NCI-H345 treated with DMSO at 0.1 percent for 48 hours (cell line): ENCODE results near the gene SSH3.
A peak's percentile ranks its signal among the peaks of the same experiment; 100 is the strongest.
"Not testable (repeated sequence)": the region's sequence is repeated elsewhere in the genome, so short reads cannot be mapped to it uniquely, and the experiment has no call there.

Source experiments
- DNase-seq: peaks from one replicate; lab custom pipeline; 2025; ENCODE audit not compliant: unreplicated experiment; lab: John Stamatoyannopoulos, UW

Gene SSH3

DNA sequence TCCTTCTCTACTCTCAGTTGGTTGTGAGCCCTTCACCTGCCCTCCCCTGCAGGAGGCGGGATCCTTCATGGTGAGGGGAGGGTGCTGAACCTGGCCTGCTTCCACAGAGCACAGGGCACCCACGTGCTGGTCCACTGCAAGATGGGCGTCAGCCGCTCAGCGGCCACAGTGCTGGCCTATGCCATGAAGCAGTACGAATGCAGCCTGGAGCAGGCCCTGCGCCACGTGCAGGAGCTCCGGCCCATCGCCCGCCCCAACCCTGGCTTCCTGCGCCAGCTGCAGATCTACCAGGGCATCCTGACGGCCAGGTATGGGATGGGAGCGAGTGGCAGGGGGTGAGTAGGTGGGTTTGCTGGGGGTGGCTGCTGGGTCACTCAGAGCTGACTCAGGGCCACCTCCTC lies 6.3 kb downstream of the SSH3 start:
- DNase-seq = no peak

DNA sequence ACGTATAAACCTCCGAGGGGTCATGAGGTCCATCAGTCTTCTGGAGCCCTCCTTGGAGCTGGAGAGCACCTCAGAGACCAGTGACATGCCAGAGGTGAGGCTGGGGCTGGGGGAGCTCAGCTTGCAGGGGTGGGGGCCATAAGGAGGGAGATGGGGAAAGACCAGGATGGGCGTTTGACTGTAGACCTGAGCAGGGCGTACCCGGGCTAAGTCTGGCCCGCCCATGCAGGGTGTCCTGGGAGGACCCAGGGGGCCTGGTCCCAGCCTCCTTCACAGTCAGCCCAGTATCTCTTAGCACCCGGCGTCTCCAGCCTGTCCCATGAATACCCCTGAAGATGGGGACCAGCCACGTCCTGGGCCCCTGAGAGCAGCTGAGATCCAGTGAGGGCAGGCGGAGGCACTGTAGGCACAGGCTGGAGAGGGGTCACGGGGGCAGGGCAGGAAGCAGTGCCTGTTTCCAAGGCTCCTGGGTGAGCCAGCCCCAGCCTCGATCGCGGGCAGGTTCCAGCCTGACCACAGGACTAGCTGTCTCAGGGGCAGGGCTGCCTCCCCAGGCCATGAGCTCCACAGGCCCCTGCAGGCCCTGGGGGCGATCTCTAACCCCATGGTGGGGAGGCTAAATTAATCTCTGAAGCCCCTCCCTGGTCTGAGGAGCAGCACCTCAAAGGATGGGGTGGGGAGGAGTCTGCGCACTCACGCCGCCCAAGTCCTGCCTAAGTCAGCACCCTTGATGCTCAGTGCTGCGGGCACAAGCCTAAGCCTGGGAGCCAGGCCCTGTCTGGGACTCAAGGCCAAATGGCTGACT lies 7.1 kb downstream of the SSH3 start:
- no peak for DNase-seq

DNA sequence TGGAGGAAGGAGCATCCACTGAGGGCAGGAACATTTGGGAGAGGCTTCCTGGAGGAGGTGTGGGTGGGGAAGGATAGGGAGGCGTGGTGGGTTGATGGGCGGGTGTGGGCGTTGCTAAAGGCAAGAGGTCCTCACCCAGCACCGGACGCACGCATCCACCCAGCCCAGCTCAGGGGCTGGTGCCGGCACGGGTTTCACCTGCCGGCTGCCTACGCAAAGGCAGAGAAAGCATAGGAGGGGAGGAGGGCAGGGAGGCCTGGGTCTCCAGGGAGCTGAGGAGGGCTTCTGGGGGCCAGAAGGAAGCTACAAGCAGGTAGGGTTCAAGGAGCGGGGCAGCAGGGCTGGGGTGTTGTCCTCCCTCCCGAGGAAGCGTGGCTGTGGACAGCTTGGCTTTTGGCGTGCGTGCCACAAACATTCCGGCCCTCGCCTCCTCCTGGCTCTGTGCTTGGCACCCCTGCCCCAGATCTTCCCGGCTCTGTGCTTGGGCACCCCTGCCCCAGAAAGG lies 7.8 kb downstream of the SSH3 start:
- no peak for DNase-seq

DNA sequence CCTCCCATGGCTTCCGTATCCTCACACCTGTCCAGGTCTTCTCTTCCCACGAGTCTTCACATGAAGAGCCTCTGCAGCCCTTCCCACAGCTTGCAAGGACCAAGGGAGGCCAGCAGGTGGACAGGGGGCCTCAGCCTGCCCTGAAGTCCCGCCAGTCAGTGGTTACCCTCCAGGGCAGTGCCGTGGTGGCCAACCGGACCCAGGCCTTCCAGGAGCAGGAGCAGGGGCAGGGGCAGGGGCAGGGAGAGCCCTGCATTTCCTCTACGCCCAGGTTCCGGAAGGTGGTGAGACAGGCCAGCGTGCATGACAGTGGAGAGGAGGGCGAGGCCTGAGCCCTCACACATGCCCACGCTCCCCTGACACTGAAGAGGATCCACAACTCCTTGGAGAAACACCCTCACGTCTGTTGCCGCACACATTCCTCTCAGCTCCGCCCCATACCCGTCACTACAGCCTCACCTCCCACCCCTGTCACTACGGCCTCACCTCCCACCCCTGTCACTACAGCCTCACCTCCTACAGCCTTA lies 8.3 kb downstream of the SSH3 start:
- DNase-seq = no peak

DNA sequence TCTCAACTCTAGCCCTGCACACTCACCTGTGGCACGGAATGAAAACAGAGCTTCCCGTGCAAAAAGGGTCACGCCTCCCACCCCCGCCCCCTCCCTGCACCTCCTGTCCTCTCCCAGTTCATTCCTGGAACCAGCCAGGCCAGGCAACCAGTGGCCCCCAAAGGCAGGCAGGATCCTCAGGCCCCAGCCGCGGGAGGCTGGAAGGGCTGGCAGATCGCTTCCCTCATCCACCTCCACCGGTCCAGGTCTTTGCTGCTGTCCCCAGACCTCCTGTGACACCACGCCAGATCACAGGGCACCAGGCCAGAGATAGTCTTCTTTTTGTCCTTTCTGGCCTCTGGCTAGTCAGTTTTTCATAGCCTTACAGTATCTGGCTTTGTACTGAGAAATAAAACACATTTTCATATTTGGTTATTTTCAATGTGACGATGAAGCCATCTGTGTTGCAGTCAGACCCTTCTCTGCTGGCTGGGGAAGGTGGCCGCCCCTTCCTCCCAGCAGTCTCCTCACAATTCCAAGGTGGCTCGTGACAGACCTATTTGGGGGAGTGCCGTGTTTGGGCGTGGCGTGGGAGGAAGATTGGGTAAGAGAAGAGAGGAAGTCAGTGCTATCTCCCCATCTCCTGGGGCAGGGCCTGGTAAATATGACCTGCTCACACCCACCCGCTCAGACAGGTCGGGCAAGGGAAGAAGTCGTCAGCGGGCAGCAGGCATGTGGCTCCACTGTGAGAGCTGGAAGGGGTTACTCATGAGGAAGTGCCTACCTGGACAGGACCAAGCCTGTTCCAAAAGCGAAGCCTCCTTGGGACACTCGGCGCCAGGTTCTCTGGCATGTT lies 9.1 kb downstream of the SSH3 start:
- DNase-seq = no peak

DNA sequence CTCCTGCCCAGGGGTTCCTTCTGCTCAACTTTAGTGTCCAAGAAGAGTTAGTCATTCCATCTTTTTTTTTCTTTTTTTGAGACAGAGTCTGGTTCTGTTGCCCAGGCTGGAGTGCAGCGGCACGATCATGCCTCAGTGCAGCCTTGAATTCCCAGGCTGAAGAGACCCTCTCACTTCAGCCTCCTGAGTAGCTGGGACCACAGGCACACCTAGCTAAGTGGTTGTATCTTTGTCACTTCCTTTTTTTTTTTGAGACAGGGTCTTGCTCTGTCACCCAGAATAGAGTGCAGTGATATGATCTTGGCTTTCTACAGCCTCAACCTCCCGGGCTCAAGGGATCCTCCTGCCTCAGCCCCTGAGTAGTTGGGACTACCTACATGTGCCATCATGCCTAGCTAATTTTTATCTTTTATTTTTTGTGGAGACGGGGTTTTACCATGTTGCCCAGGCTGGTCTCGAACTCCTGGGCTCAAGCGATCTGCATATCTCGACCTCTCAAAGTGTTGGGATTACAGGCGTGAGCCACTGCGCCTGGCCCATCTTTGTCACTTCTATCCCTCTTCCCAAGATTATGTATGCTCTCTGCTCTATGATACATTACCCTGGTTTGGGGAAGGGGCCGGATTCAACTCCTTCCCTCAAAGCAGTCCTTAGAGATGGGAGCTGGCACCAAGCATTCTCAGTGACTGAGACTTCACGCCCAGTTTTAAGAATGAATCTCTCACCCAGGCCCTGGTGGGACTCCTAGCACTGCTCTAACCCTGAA lies 10.0 kb downstream of the SSH3 start:
- no peak for DNase-seq

DNA sequence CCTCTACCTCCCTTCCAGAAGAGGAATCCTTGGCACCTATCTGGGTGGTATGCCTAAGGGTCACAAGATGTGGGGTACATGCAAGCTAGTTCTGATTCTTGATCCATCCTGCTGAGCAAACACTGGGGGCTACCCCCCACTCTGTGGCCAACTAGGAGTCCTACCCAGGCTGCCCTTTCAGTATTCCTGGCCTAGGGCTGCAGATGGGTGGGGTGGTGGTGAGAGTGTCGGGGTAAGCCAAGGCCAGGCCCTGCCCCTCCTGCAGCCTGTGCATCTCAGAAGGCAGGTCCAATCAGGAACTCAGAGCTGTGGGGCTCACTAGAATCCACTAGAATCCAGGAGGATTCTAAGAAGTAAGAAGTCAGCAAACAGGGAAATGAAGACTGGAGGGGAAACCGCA lies 10.9 kb downstream of the SSH3 start:
- DNase-seq = no peak

DNA sequence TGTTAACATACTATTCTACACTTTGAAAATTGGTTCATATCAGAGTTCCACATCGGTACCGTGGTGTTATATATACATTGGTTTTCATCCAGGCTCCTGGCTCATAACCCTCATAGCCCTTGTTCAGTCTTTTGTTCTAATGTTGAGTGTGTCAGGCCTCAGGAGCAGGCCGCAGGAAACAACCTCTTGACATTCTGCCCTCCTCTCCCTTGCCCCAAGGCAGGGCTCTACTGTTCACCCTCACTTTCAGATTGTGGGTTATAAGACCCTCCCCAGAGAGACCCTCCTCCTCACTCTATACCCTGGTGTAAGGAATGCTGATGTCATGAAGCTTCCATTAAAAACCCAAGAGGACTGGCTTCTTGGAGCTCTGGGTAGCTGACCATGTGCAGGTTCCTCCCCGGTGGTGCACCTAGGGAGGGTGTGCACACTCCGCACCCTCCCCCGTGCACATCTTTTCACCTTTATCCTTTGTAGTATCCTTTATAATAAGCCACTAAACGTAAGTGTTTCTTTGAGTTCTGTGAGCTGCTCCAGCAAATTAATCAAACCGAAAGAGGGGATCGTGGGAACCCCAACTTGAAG lies 12.1 kb downstream of the SSH3 start:
- DNase-seq = no peak

DNA sequence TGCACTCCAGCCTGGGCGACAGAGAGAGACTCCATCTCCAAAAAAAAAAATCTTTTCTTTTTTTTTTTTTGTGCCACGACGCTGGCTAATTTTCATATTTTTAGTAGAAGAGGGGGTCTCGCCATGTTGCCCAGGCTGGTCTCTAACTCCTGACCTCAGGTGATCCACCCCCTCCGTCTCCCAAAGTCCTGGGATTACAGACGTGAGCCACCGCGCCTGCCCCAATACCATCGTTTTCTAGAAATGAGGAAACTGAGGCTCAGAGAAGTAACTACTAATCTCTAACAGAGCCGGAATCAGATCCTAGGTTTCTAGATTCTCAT lies 13.5 kb downstream of the SSH3 start:
- DNase-seq = no peak

DNA sequence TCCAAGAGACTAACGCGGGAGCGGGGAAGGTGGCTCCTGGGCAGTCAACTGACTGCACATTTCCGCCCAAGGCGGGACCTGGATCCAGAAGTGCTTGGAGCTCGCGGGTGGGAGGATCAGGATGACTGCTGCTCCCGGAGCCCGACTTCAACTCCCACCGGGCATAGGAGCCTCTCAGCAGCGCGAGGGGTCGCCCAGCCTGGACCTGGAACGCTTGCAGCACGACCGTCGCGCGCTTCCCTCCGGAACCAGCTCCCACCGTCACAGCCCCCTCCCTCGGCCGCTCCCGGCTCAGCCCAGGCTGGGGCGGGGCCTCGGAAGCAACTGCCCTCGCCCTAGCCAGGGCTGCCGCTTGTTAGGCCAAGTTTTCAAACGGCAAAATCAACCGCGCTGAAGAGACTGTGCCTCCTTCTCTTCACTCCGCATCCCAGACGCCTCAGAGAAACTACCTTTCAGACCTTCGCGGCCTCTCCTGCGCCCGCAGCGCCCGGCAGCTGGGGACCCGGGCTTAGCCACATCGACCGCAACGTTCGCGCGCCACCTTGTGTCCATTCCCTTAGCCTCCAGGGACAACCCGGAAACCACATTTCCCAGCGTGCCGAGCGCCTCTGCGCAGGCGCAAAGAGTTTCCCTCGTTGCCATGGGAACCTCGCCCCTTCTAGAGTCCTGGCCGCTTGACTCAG lies 14.0 kb downstream of the SSH3 start:
- DNase-seq = peak; percentile 97

DNA sequence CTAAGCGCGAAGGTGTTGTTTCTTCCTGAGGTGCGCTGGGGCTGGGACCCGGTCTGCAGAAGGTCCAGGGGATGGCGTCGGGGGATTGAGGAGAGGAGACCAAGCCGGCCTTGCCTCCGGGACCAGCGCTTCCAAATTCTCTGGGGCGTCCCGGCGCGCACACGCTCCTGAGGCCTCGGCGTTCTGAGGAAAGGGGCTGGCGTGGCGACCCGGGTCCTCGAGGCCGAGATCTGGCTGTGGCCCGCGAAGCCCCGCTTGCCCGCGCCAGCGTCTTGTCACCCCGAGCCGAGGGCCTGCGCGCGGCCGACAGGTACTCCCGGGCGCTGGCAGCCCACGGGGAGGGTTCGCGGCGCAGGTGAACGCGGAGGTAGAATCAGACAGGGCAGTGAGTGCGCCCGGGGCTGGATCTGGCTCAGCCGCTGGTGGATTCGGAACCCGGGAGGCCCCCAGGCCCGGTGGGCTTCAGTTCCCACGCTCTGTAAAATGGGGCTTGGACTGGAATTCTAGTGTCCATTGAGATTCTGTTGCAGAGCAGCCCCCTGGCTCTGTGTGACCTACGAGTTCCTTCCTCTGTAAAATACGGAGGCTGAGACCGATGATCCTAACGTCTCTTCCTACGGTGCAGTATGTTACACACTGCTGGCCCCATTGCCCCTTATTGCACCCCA lies 14.7 kb downstream of the SSH3 start:
- DNase-seq = no peak

DNA sequence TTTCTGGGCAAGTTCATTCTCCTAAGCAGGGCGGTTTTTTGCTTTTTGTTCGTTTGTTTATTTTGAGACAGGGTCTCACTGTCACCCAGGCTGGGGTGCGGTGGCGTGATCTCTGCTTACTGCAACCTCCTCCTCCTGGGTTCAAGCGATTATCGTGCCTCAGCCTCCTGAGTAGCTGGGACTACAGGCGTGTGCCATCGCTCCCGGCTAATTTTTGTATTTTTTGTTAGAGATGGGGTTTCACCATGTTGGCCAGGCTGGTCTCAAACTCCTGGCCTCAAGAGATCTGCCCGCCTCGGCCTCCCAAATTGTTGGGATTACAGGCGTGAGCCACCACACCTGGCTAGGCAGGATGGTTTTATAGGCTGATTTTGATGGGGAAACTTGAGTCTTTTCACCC lies 15.5 kb downstream of the SSH3 start:
- not testable (repeated sequence) for DNase-seq

DNA sequence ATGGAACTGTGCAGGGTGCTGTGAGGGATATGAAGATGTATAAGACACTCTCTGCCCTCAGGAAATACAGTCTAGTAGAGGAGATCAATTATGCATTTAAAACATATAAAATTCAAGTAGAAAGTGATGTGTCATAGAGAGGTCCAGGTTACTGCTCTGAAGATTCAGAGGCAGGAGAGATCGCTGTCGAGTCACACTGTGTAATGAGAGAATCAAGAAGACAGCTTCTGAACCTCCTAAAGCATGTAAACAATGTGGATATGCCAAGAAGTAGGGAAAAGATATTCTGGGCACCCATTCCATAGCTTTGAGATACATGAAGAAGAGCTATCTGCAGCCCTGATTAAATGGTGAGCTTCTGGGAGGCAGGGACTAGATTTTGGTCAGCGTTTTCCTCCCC lies 16.7 kb downstream of the SSH3 start:
- DNase-seq = no peak

DNA sequence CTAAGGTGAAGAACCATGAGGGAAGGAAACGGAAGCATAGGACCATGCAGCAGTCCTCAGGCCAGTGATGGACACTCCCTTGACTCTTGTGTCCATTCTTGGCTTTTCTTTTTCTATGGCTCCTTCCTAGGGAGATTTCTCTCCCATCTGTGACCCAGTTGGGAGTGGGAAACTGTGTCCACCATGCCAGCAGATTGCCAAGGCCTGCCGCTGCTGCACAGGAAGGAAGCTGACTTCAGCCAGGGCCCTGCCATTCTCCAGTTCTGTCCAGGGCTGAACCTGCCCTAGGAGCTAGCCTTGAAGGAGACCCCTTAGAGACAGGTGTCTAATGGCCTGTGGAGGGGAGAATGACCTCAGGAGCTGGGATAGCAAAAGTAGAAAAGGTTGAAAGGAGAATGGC lies 17.4 kb downstream of the SSH3 start:
- DNase-seq = no peak

DNA sequence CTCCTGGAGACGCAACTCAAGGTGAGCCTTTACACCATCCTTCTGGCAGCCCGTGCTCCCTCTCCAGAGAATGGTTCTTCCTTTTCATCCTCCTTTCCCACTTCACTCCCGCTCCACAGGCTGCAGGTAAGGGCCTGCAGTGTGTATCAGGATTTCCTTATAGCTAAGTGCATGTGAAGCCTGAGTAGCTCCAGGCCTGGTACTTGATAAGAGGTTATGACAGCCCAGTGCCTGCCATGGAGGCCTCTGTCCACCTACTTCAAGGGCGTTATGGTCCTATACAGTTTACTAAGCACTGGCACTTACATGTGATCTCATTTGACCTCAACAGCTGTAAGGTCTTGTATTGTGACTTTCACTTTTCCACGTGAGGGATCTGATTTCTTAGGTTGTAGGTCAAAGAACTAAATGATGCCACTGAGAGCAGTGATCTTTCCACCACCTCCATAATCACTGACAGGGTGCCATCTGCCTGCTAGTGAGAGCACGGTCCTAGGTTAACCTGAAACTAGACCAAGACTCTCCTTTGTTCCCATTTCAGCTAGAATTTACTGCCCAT lies 18.1 kb downstream of the SSH3 start:
- DNase-seq = no peak

DNA sequence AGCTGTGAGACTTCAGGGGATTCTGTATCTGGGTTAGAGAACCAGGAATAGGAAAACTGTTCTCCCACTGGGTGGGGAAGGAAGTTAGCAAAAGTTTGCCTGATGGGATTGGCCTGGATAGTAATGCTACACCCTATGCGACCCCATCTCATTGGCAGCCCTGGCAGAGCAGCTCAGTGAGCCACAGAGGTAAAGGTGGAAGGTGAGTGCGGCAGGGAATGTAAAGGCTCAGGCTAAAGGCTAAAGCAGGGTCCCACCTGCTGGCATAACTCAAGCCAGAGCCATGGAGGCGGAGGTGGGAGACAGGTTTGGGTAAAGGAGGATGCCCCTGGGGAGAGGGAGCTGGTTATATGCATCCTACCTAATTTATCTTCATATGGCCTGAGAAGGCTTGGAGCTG lies 18.7 kb downstream of the SSH3 start:
- no peak for DNase-seq

DNA sequence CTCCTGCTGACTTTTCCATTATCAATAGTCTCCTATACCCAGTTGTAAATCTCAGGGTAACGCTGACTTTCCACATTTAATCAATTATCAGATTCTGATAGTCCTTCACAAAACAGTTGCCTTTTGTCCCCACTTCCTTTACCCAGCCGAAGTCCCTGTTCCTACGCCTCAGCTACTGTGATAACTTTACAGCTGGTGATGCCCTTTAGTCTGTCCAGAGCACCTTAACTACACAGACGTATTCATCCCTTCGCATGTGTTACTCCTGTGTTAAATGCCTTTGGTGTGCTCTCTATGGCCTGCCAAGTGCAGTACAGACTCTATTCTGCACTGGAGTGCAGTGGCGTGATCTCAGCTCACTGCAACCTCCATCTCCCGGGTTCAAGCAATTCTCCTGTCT lies 20.2 kb downstream of the SSH3 start:
- DNase-seq = no peak

DNA sequence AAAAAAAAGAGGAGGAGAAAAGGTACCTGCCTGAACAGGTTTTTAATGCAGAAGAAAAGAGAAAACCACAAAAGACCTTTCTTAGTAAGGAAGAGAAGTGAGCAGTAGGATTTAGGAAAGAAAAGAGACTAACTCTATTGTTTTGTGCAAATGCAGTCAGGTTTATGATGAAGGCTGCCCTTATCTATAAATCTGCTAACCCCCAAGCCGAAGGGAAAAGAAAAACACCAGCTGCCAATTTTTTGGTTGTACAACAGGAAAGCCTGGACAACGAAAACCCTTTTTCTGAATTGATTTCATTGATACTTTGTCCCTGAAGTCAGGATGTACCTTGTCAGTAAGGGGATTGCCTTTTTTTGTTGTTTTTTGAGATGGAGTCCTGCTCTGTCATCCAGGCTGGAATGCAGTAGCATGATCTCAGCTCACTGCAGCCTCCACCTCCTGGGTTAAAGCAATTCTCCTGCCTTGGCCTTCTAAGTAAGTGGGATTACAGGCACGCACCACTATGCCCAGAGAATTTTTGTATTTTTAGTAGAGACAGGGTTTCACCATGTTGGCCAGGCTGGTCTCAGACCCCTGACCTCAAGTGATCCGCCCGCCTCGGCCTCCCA lies 28.9 kb downstream of the SSH3 start:
- DNase-seq = no peak

DNA sequence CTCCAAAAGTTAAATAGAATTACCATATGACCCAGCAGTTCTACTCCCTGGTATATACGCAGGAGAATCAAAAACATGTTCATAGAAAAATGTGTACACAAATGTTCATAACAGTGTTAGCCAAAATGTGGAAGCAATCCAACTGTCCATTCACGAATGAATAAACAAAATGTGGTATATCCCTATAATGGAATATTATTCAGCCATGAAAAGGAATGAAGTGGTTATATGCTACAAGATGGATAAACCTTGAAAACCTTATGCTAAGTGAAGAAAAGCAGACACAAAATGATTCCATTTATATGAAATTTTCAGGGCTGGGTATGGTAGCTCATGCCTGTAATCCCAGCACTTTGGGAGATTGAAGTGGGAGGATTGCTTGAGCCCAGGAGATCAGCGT lies 33.9 kb downstream of the SSH3 start:
- DNase-seq = no peak
